ENCODE results near the gene NAA80. TPM values are rescaled to one million over a fixed set of nuclear protein-coding genes. Genes with fewer than 3 reads are reported as not detected.

Gene NAA80
- total and polyA plus RNA-seq, 2 of the 13 experiments (the other 11 are each of a cell fraction or from before 2014, with no cell fraction given): 3.4 to 8.7 TPM

DNA sequence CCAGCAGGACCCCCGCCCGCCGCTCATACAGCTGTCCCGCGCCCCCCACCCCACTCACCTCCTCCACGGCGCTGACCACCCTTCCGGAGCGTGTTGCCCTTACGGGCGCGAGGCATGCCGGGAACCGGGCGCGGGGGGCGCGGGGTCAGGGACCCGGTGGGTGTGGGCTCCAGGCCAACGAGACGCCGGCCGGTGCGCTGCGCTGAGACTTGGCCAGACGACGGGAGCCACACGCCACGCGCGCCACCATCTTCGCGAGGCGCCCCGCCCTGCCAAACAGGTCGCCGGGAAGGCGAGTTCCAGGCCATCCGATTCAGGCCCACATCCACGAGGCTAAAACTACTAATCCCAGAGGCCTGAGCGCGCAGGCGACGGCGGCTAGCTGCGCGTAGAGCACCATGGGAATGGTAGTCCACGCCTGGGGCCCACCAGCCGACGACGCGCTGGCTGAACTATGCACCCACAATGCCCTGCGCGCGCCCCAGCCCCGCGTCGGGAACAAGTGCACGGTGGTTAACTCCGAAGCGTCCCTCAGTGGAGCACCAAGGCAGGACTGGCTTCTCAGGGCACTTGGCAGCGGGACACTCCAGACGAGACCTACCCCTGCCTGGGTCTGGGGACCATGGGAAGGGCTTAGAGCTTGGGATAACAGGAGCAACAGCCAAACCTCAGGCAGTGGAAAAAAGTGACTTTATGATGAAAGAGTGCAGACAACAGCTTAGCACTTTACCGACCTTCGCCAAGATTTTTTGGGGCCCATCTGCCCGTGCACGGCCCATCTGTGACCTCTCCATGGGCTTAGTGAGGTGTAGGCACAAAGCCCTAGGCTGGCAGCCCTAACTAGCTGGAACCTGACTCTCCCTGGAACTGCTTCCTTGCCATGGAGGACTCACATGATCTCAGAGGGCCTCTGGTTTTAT, 6.8 kb downstream of the NAA80 start, which contains the start of gene IFRD2 (continued):
- TF ChIP-seq ZNF687 (CRISPR knock-in tag; IDR thresholded peaks at IDR 0.05) (peak; percentile 92), ZFP62 (CRISPR knock-in tag; IDR thresholded peaks at IDR 0.05) (peak; percentile 99), ZNF747 (CRISPR knock-in tag; IDR thresholded peaks at IDR 0.05; ENCODE audit: borderline replicate concordance) (peak; percentile 28; the same call in 1 of the 2 replicates), SP5 (CRISPR knock-in tag; IDR thresholded peaks at IDR 0.05; ENCODE audit: borderline replicate concordance, low read depth) (peak; percentile 86; the same call in 1 of the 2 replicates), SAFB2 (CRISPR knock-in tag; IDR thresholded peaks at IDR 0.05; ENCODE audit: borderline replicate concordance, low read depth) (peak; percentile 61; the same call in 1 of the 2 replicates), ZNF558 (CRISPR knock-in tag; IDR thresholded peaks at IDR 0.05; ENCODE audit: borderline replicate concordance) (peak; percentile 64; the same call in 1 of the 2 replicates), KLF11 (CRISPR knock-in tag; IDR thresholded peaks at IDR 0.05) (no peak), DRAP1 (CRISPR knock-in tag; IDR thresholded peaks at IDR 0.05) (no peak; the same call in 1 of the 2 replicates), SRY (CRISPR knock-in tag; IDR thresholded peaks at IDR 0.05) (peak; percentile 48; the same call in 1 of the 2 replicates), HOXA7 (CRISPR knock-in tag; IDR thresholded peaks at IDR 0.05) (no peak), ZNF839 (CRISPR knock-in tag; IDR thresholded peaks at IDR 0.05; ENCODE audit: borderline replicate concordance) (no peak; the same call in 1 of the 2 replicates), BCL6 (CRISPR knock-in tag; IDR thresholded peaks at IDR 0.05) (0 out of 2 replicates have a peak, but pooled peaks have one; percentile 9), SP2 (CRISPR knock-in tag; IDR thresholded peaks at IDR 0.05) (peak; percentile 57), ZNF138 (CRISPR knock-in tag; IDR thresholded peaks at IDR 0.05; ENCODE audit: low read depth) (peak; percentile 11; the same call in 1 of the 2 replicates)
- TF ChIP-seq, protein P1, sequence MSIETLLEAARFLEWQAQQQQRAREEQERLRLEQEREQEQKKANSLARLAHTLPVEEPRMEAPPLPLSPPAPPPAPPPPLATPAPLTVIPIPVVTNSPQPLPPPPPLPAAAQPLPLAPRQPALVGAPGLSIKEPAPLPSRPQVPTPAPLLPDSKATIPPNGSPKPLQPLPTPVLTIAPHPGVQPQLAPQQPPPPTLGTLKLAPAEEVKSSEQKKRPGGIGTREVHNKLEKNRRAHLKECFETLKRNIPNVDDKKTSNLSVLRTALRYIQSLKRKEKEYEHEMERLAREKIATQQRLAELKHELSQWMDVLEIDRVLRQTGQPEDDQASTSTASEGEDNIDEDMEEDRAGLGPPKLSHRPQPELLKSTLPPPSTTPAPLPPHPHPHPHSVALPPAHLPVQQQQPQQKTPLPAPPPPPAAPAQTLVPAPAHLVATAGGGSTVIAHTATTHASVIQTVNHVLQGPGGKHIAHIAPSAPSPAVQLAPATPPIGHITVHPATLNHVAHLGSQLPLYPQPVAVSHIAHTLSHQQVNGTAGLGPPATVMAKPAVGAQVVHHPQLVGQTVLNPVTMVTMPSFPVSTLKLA (IDR thresholded peaks at IDR 0.05): peak; percentile 74
- TF ChIP-seq, protein P2, sequence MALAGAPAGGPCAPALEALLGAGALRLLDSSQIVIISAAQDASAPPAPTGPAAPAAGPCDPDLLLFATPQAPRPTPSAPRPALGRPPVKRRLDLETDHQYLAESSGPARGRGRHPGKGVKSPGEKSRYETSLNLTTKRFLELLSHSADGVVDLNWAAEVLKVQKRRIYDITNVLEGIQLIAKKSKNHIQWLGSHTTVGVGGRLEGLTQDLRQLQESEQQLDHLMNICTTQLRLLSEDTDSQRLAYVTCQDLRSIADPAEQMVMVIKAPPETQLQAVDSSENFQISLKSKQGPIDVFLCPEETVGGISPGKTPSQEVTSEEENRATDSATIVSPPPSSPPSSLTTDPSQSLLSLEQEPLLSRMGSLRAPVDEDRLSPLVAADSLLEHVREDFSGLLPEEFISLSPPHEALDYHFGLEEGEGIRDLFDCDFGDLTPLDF (CRISPR knock-in tag; IDR thresholded peaks at IDR 0.05): peak; percentile 88
- TF ChIP-seq, protein P3, sequence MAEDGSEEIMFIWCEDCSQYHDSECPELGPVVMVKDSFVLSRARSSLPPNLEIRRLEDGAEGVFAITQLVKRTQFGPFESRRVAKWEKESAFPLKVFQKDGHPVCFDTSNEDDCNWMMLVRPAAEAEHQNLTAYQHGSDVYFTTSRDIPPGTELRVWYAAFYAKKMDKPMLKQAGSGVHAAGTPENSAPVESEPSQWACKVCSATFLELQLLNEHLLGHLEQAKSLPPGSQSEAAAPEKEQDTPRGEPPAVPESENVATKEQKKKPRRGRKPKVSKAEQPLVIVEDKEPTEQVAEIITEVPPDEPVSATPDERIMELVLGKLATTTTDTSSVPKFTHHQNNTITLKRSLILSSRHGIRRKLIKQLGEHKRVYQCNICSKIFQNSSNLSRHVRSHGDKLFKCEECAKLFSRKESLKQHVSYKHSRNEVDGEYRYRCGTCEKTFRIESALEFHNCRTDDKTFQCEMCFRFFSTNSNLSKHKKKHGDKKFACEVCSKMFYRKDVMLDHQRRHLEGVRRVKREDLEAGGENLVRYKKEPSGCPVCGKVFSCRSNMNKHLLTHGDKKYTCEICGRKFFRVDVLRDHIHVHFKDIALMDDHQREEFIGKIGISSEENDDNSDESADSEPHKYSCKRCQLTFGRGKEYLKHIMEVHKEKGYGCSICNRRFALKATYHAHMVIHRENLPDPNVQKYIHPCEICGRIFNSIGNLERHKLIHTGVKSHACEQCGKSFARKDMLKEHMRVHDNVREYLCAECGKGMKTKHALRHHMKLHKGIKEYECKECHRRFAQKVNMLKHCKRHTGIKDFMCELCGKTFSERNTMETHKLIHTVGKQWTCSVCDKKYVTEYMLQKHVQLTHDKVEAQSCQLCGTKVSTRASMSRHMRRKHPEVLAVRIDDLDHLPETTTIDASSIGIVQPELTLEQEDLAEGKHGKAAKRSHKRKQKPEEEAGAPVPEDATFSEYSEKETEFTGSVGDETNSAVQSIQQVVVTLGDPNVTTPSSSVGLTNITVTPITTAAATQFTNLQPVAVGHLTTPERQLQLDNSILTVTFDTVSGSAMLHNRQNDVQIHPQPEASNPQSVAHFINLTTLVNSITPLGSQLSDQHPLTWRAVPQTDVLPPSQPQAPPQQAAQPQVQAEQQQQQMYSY (CRISPR knock-in tag; IDR thresholded peaks at IDR 0.05): no peak
